Renal cortex interstitium (tissue), 11 donors: ENCODE results near the gene ODAD4. TPM values are rescaled to one million over a fixed set of nuclear protein-coding genes. Genes with fewer than 3 reads are reported as not detected.
"Not testable (repeated sequence)": the region's sequence is repeated elsewhere in the genome, so short reads cannot be mapped to it uniquely, and the experiment has no call there.

Experiments
- DNase-seq, 11 donors: peaks; one replicate each; pipeline ENCODE4 v3.0.0-alpha.2; 2013; ENCODE audit warnings: low read depth in 9 of 11, low spot score in 4 of 11; ENCODE audit errors: extremely low read depth in 1 of 11
- polyA plus RNA-seq, 3 donors: library from polyadenylated mRNA; unstranded; fragments of 120-200 nt; gene quantifications; one replicate each; pipeline ENCODE4 v1.2.1, GENCODE V29; 2013; ENCODE audit not compliant: insufficient read length in 3 of 3

The ODAD4 gene
- polyA plus RNA-seq, 3 donors: 5.6 to 9.1 (median 8.4) TPM

GRCh38 chr17:41982026-41982760, 51.8 kb downstream of the ODAD4 start:
- DNase-seq: no peak

GRCh38 chr17:41984454-41984853, 54.0 kb downstream of the ODAD4 start:
- DNase-seq: no peak

- no peak for DNase-seq
Measured at GRCh38 chr17:41985919-41986318, 55.5 kb downstream of the ODAD4 start.

GRCh38 chr17:41986634-41987033, 56.2 kb downstream of the ODAD4 start:
- no peak for DNase-seq

- DNase-seq: no peak
Measured at GRCh38 chr17:41987642-41988041, 57.2 kb downstream of the ODAD4 start.

- DNase-seq: no peak
Measured at GRCh38 chr17:41988418-41988817, 58.0 kb downstream of the ODAD4 start.

GRCh38 chr17:41989702-41990419, 59.4 kb downstream of the ODAD4 start:
- no peak for DNase-seq

- no peak for DNase-seq
Measured at GRCh38 chr17:41992576-41992975, 62.2 kb downstream of the ODAD4 start.

- no peak for DNase-seq
Measured at GRCh38 chr17:41996855-41997164, 66.4 kb downstream of the ODAD4 start.

GRCh38 chr17:41998497-41998896, 68.1 kb downstream of the ODAD4 start:
- no peak for DNase-seq

GRCh38 chr17:42000413-42001133, 70.2 kb downstream of the ODAD4 start:
- no peak for DNase-seq

GRCh38 chr17:42001729-42002128, 71.3 kb downstream of the ODAD4 start:
- no peak for DNase-seq

GRCh38 chr17:42002175-42002791, 71.9 kb downstream of the ODAD4 start:
- no peak for DNase-seq

- DNase-seq: no peak
Measured at GRCh38 chr17:42002792-42003301, 72.4 kb downstream of the ODAD4 start.

GRCh38 chr17:42005166-42005565, 74.7 kb downstream of the ODAD4 start:
- no peak for DNase-seq

GRCh38 chr17:42009170-42009569, 78.8 kb downstream of the ODAD4 start:
- DNase-seq: no peak

GRCh38 chr17:42010266-42010680, 79.9 kb downstream of the ODAD4 start:
- not testable (repeated sequence) for DNase-seq

GRCh38 chr17:42010898-42011516, 80.6 kb downstream of the ODAD4 start:
- DNase-seq: no peak

GRCh38 chr17:42012363-42012762, 81.9 kb downstream of the ODAD4 start:
- DNase-seq: not testable (repeated sequence)
